GM12878 (cell line): ENCODE results near the gene ASCC1. TPM values are rescaled to one million over a fixed set of nuclear protein-coding genes. Genes with fewer than 3 reads are reported as not detected.

Source experiments
- ATAC-seq: fragments of 200-7000 bp; cut with Tn5 transposase; 3 replicates; pipeline ENCODE4 v1.9.1; 2020; ENCODE audit warnings: mild to moderate bottlenecking, moderate library complexity
- BruUV-seq: library from RNA; stranded (reverse); fragments of 400-500 nt; replicated peaks from 2 replicates; lab custom pipeline; 2021; lab: Mats Ljungman, UMichigan
- CTCF ChIA-PET: fragments of 300-600 bp; sonication (Branson Sonifier 250); formaldehyde crosslinking; extraction: SDS; loops from one replicate; lab custom pipeline; 2021; ENCODE audit warnings: inconsistent platforms; lab: Yijun Ruan, JAX
- POLR2A ChIA-PET: fragments of 350-600 bp; formaldehyde crosslinking; extraction: SDS; loops from one replicate; lab custom pipeline; 2021; ENCODE audit warnings: inconsistent platforms; lab: Charles Lee
- RAD21 ChIA-PET: fragments of 300-600 bp; sonication (Branson Sonifier 250); formaldehyde crosslinking; loops from one replicate; lab custom pipeline; 2023; ENCODE audit warnings: antibody characterized with exemption; ENCODE audit not compliant: unreplicated experiment; lab: Charles Lee
- SMC1A ChIA-PET: fragments of 300-600 bp; sonication (Branson Sonifier 250); formaldehyde crosslinking; loops from one replicate; lab custom pipeline; 2023; ENCODE audit not compliant: unreplicated experiment, uncharacterized antibody; lab: Charles Lee
- DNase-seq: peaks from one replicate; pipeline ENCODE4 v3.0.0-alpha.2; 2011; ENCODE audit warnings: low read depth, low spot score
- FAIRE-seq: peaks from 3 replicates; lab custom pipeline; 2011; peaks lifted over from hg19 to GRCh38; lab: Jason Lieb, UNC
- H2AFZ ChIP-seq: 2 replicates; pipeline ENCODE4 v1.6.0; 2011; ENCODE audit warnings: low read depth, low read length, control low read depth; ENCODE audit not compliant: control insufficient read depth
- H3K27ac ChIP-seq: 2 replicates; pipeline ENCODE4 v1.5.1; 2011; ENCODE audit warnings: control low read depth; ENCODE audit not compliant: control insufficient read depth, insufficient read depth
- H3K27me3 ChIP-seq, 2 experiments: replicated peaks in 1 of 2; 2 replicates each; pipeline versions ENCODE4 v1.6.0 to v1.6.1; 2011; ENCODE audit warnings: low read length in 1 of 2; ENCODE audit not compliant: control insufficient read depth in 2 of 2, insufficient read depth in 2 of 2
- H3K36me3 ChIP-seq, 2 experiments: 2 replicates each; pipeline ENCODE4 v1.5.1; 2011; ENCODE audit warnings: low read length in 1 of 2; ENCODE audit not compliant: control insufficient read depth in 2 of 2, insufficient read depth in 2 of 2
- H3K4me1 ChIP-seq: 2 replicates; pipeline ENCODE4 v1.6.1; 2011; ENCODE audit warnings: mild to moderate bottlenecking, low read length, moderate library complexity, mixed read lengths; ENCODE audit not compliant: control insufficient read depth, insufficient read depth
- H3K4me2 ChIP-seq: 2 replicates; pipeline ENCODE4 v1.6.0; 2011; ENCODE audit warnings: control low read depth; ENCODE audit not compliant: control insufficient read depth, insufficient read depth
- H3K4me3 ChIP-seq: fragments of 200-600 bp; sonication (generic); 2 replicates; pipeline ENCODE4 v1.5.1; 2016
- H3K79me2 ChIP-seq: 2 replicates; pipeline ENCODE4 v1.6.0; 2011; ENCODE audit warnings: low read length; ENCODE audit not compliant: control insufficient read depth, insufficient read depth
- H3K9ac ChIP-seq: 2 replicates; pipeline ENCODE4 v1.8.0; 2011; ENCODE audit warnings: low read length, control low read depth, mixed read lengths; ENCODE audit not compliant: control insufficient read depth, insufficient read depth
- H3K9me3 ChIP-seq: replicated peaks from 3 replicates; pipeline ENCODE4 v1.5.1; 2011; ENCODE audit warnings: mild to moderate bottlenecking, low read length; ENCODE audit not compliant: control insufficient read depth, insufficient read depth
- H4K20me1 ChIP-seq: 2 replicates; pipeline ENCODE4 v1.6.0; 2011; ENCODE audit not compliant: control insufficient read depth, insufficient read depth
- EZH2 ChIP-seq: IDR thresholded peaks from 2 replicates; pipeline ENCODE4 v1.6.1; 2012; ENCODE audit warnings: low read depth, mild to moderate bottlenecking, control low read depth, inconsistent platforms, low read length, borderline replicate concordance; ENCODE audit not compliant: control insufficient read depth
- GATAD2B ChIP-seq: fragments of 450-650 bp; conservative IDR thresholded peaks from 2 replicates; pipeline ENCODE4 v1.6.1; 2017; ENCODE audit warnings: low read depth, mild to moderate bottlenecking, moderate library complexity
- MLLT1 ChIP-seq: fragments of 450-650 bp; IDR thresholded peaks from 2 replicates; pipeline ENCODE4 v1.6.1; 2016; ENCODE audit warnings: mild to moderate bottlenecking
- NFIC ChIP-seq: IDR thresholded peaks from 2 replicates; pipeline ENCODE4 v1.6.1; 2012; ENCODE audit warnings: low read depth, mild to moderate bottlenecking, inconsistent platforms, low read length, moderate library complexity
- NFXL1 ChIP-seq: fragments of 450-650 bp; IDR thresholded peaks from 2 replicates; pipeline ENCODE4 v1.6.1; 2017; ENCODE audit warnings: antibody characterized with exemption, mild to moderate bottlenecking, borderline replicate concordance
- NR2C1 ChIP-seq: fragments of 450-650 bp; IDR thresholded peaks from 2 replicates; pipeline ENCODE4 v1.6.1; 2017; ENCODE audit warnings: antibody characterized with exemption, mild to moderate bottlenecking, moderate library complexity
- RB1 ChIP-seq: fragments of 450-650 bp; formaldehyde crosslinking; IDR thresholded peaks from 2 replicates; pipeline ENCODE4 v1.6.1; 2017; ENCODE audit warnings: mild to moderate bottlenecking, borderline replicate concordance
- TBL1XR1 ChIP-seq: IDR thresholded peaks from 2 replicates; pipeline ENCODE4 v1.6.1; 2012; ENCODE audit warnings: low read depth, low read length, improper control_type of control experiment
- WGBS: methylation state at CpG from one replicate; pipeline ENCODE4 v1.1.6; 2016; ENCODE audit warnings: low lambda C conversion rate; ENCODE audit not compliant: insufficient replicate concordance, insufficient coverage; ENCODE audit errors: missing lambda C conversion rate; 5-methylcytosine and 5-hydroxymethylcytosine counted together
- in situ Hi-C: fragments of 300-500 bp; cut with MboI; formaldehyde crosslinking; loops from 9 replicates; pipeline ENCODE4 v1.14.3; 2018; ENCODE audit warnings: mixed read lengths
- intact Hi-C: fragments of 100-400 bp; cut with micrococcal nuclease; formaldehyde crosslinking; loops from one replicate; pipeline ENCODE4 v1.14.2; 2022; ENCODE audit not compliant: unreplicated experiment
- polyA plus RNA-seq, 11 experiments: library from polyadenylated mRNA; depleted of rRNA in 4 of 11; unstranded in 6 of 11; stranded (reverse) in 5 of 11; fragments of >200 nt; fragmentation: Nextera tagmentation in 4 of 11; fragmentation: Illumina TruSeq in 1 of 11; extraction: Ambion mirVana in 4 of 11; extraction: Trizol in 1 of 11; gene quantifications; 1 replicate in 1 of 11; 2 replicates in 10 of 11; pipeline versions ENCODE4 v1.2.1 to v1.2.3, GENCODE V29; 2011 to 2016; ENCODE audit warnings: inconsistent platforms in 2 of 11, missing spikeins in 2 of 11, low read depth in 1 of 11
- total RNA-seq, 4 experiments: library from RNA; depleted of rRNA in 3 of 4; stranded (reverse); fragments of >200 nt in 3 of 4; fragmentation: Illumina TruSeq in 1 of 4; extraction: Trizol in 1 of 4; gene quantifications; 2 replicates each; pipeline versions ENCODE4 v1.2.1 to v1.2.3, GENCODE V29; 2013 to 2021

ASCC1 gene
- total and polyA plus RNA-seq, 10 of the 15 experiments (the other 5 are each of a cell fraction or from before 2014, with no cell fraction given) = 23.3 to 80.6 (median 42.8) TPM

- TF ChIP-seq EZH2 = no peak
- peak; percentile 93 for TF ChIP-seq GATAD2B
- 0 out of 2 replicates have a peak, but pooled peaks have one; percentile 13 for TF ChIP-seq TBL1XR1
- no peak; the same call in 1 of the 2 replicates for TF ChIP-seq RB1
- no peak for TF ChIP-seq NR2C1
- no peak for TF ChIP-seq NFXL1
Observed at GRCh38 chr10:72257051-72257892, 41.2 kb upstream of the ASCC1 start (continued).

GRCh38 chr10:72255977-72256729 is 40.1 kb upstream of the ASCC1 start:
- H4K20me1 ChIP-seq = no peaks in the 10 kb centered on the region
- no peaks in the 10 kb centered on the region for H3K9me3 ChIP-seq
- TF ChIP-seq MLLT1 (peak; percentile 72), NFIC (no peak)
- intact Hi-C loops = no loop called here
- RAD21 ChIA-PET = interaction anchor here (0.6 to 13.0 kb wide), 17 partner anchors 10 to 271 kb away, joined by 3 to 200 read pairs (median 8); partner anchors contain the start of genes ANAPC16, ASCC1 and DDIT4
- peaks cover 70% of the 10 kb centered on the region for H3K4me1 ChIP-seq
- BruUV-seq = no TSS peak
- ATAC-seq (no peak), DNase-seq (no peak), FAIRE-seq (no peak)
- no peaks in the 10 kb centered on the region for H3K36me3 ChIP-seq
- no peak overlapping the region for H3K4me2 ChIP-seq
- H3K4me3 ChIP-seq = no peak overlapping the region
- CTCF ChIA-PET = interaction anchor here (0.9 to 7.6 kb wide), 10 partner anchors 8 to 123 kb away, joined by 3 to 59 read pairs (median 9); partner anchors contain the start of gene DDIT4
- WGBS = 99% methylated on average over 6 of the region's 6 CpGs
- no peak overlapping the region for H3K9ac ChIP-seq
- POLR2A ChIA-PET = interaction anchor here (0.6 to 11.6 kb wide), 18 partner anchors 8 to 125 kb away, joined by 3 to 113 read pairs (median 6); partner anchors contain the start of genes ANAPC16 and ASCC1
- SMC1A ChIA-PET = interaction anchor here (0.8 to 21.0 kb wide), 13 partner anchors 9 to 123 kb away, joined by 3 to 275 read pairs (median 7); partner anchors contain the start of gene DDIT4
- peaks cover 2% of the 10 kb centered on the region for H3K79me2 ChIP-seq
- in situ Hi-C loops = no loop called here
- H2AFZ ChIP-seq = no peak overlapping the region
- no peaks in the 10 kb centered on the region for H3K27me3 ChIP-seq
- peak overlapping the region; percentile 70 for H3K27ac ChIP-seq
